GM23338 (cell line): ENCODE measurements around the gene ERI3. TPM values are rescaled to one million over a fixed set of nuclear protein-coding genes. Genes with fewer than 3 reads are reported as not detected.

Experiments used
- ATAC-seq: fragments of 200-7000 bp; cut with Tn5 transposase; 3 replicates; pipeline ENCODE4 v1.9.1; 2020
- DNase-seq: peaks from one replicate; pipeline ENCODE4 v3.0.0-alpha.2; 2015; ENCODE audit warnings: low spot score
- H2AFZ ChIP-seq: fragments of 200-600 bp; sonication (generic); 2 replicates; pipeline ENCODE4 v1.8.0; 2016; ENCODE audit warnings: antibody characterized with exemption, mild to moderate bottlenecking, moderate library complexity
- H3F3A ChIP-seq: fragments of 200-600 bp; sonication (generic); replicated peaks from 2 replicates; pipeline ENCODE4 v1.8.0; 2017; ENCODE audit warnings: antibody characterized with exemption, mixed run types, low read depth
- H3K27ac ChIP-seq: fragments of 200-600 bp; sonication (generic); 2 replicates; pipeline ENCODE4 v1.6.1; 2016; ENCODE audit warnings: low read depth
- H3K27me3 ChIP-seq: fragments of 200-600 bp; sonication (generic); 2 replicates; pipeline ENCODE4 v1.8.0; 2016; ENCODE audit warnings: mild to moderate bottlenecking, mixed run types, moderate library complexity; ENCODE audit not compliant: insufficient read depth
- H3K36me3 ChIP-seq: fragments of 200-600 bp; sonication (generic); 2 replicates; pipeline ENCODE4 v1.8.0; 2016; ENCODE audit warnings: mild to moderate bottlenecking; ENCODE audit not compliant: insufficient read depth
- H3K4me1 ChIP-seq: fragments of 200-600 bp; sonication (generic); 2 replicates; pipeline ENCODE4 v1.8.0; 2016; ENCODE audit warnings: mild to moderate bottlenecking, moderate library complexity; ENCODE audit not compliant: insufficient read depth
- H3K4me2 ChIP-seq: fragments of 200-600 bp; sonication (generic); 2 replicates; pipeline ENCODE4 v1.7.1; 2017; ENCODE audit warnings: mixed run types
- H3K4me3 ChIP-seq: fragments of 200-600 bp; sonication (generic); 2 replicates; pipeline ENCODE4 v1.6.1; 2016; ENCODE audit warnings: mixed run types
- H3K79me2 ChIP-seq: fragments of 200-600 bp; sonication (generic); replicated peaks from 2 replicates; pipeline ENCODE4 v1.8.0; 2017; ENCODE audit warnings: mild to moderate bottlenecking; ENCODE audit not compliant: insufficient read depth
- H3K9me2 ChIP-seq: fragments of 200-600 bp; sonication (generic); 2 replicates; pipeline ENCODE4 v1.8.0; 2017; ENCODE audit not compliant: insufficient read depth
- H4K20me1 ChIP-seq: fragments of 200-600 bp; sonication (generic); replicated peaks from 2 replicates; pipeline ENCODE4 v1.8.0; 2017; ENCODE audit warnings: mild to moderate bottlenecking; ENCODE audit not compliant: insufficient read depth
- H3K27ac Mint-ChIP-seq: 2 replicates; pipeline ENCODE4 v1.8.0; 2020; ENCODE audit warnings: inconsistent platforms, mild to moderate bottlenecking, moderate library complexity, mixed read lengths
- H3K27me3 Mint-ChIP-seq: 3 replicates; pipeline ENCODE4 v1.8.0; 2022; ENCODE audit warnings: low read depth, mild to moderate bottlenecking, moderate library complexity, mixed read lengths, inconsistent platforms; ENCODE audit not compliant: insufficient read depth, poor library complexity
- H3K36me3 Mint-ChIP-seq: 3 replicates; pipeline ENCODE4 v1.8.0; 2021; ENCODE audit warnings: low read depth, mild to moderate bottlenecking, inconsistent platforms, moderate library complexity, mixed read lengths
- H3K4me1 Mint-ChIP-seq: 3 replicates; pipeline ENCODE4 v1.8.0; 2020; ENCODE audit warnings: mild to moderate bottlenecking, inconsistent platforms, mixed read lengths
- H3K4me3 Mint-ChIP-seq: 3 replicates; pipeline ENCODE4 v1.8.0; 2021; ENCODE audit warnings: moderate library complexity, mild to moderate bottlenecking, inconsistent platforms, mixed read lengths
- H3K9me3 Mint-ChIP-seq: 3 replicates; pipeline ENCODE4 v1.8.0; 2020; ENCODE audit warnings: moderate library complexity, mild to moderate bottlenecking, inconsistent platforms, mixed read lengths
- CREB1 ChIP-seq: fragments of 250-450 bp; sonication (Bioruptor Pico); IDR thresholded peaks from 2 replicates; pipeline ENCODE4 v1.5.0; 2020; ENCODE audit warnings: low read depth, mild to moderate bottlenecking, moderate library complexity
- EZH2phosphoT487 ChIP-seq: fragments of 200-600 bp; sonication (generic); IDR thresholded peaks from one replicate; pipeline ENCODE4 v1.8.1; 2018; ENCODE audit warnings: antibody characterized with exemption; ENCODE audit not compliant: unreplicated experiment
- NANOG ChIP-seq: IDR thresholded peaks from 2 replicates; pipeline ENCODE4 v1.6.1; 2016; ENCODE audit warnings: antibody characterized with exemption, borderline replicate concordance
- POLR2AphosphoS5 ChIP-seq: IDR thresholded peaks from 2 replicates; pipeline ENCODE4 v1.6.1; 2016; ENCODE audit warnings: antibody characterized with exemption, low read depth
- STAT1 ChIP-seq: IDR thresholded peaks from one replicate; pipeline ENCODE4 v1.6.1; 2016; ENCODE audit warnings: antibody characterized with exemption; ENCODE audit not compliant: unreplicated experiment
- ZNF114 ChIP-seq: fragments of 250-450 bp; sonication (Bioruptor Pico); IDR thresholded peaks from 2 replicates; pipeline ENCODE4 v1.5.0; 2020; ENCODE audit warnings: mild to moderate bottlenecking, moderate library complexity
- ZNF331 ChIP-seq: fragments of 250-450 bp; sonication (Bioruptor Pico); IDR thresholded peaks from 2 replicates; pipeline ENCODE4 v1.5.0; 2020; ENCODE audit warnings: low read depth, mild to moderate bottlenecking, moderate library complexity
- ZNF462 ChIP-seq: fragments of 250-450 bp; sonication (Bioruptor Pico); IDR thresholded peaks from 2 replicates; pipeline ENCODE4 v1.5.0; 2020; ENCODE audit warnings: mild to moderate bottlenecking, moderate library complexity
- polyA plus RNA-seq: library from polyadenylated mRNA; unstranded; fragments of >200 nt; fragmentation: Nextera tagmentation; extraction: Ambion mirVana; gene quantifications from 2 replicates; pipeline ENCODE4 v1.2.1, GENCODE V29; 2016
- total RNA-seq: library from RNA; depleted of rRNA; stranded (reverse); fragments of >200 nt; shearing (Covaris generic); gene quantifications from 2 replicates; pipeline ENCODE4 v1.2.3, GENCODE V29; 2014
- TF ChIP-seq, protein P1 (sequence below): IDR thresholded peaks from one replicate; pipeline ENCODE4 v1.6.1; 2018; ENCODE audit warnings: antibody characterized with exemption; ENCODE audit not compliant: unreplicated experiment
- TF ChIP-seq, protein P2 (sequence below), 2 experiments: fragments of 200-600 bp in 1 of 2; sonication (generic) in 1 of 2; conservative IDR thresholded peaks; 2 replicates each; pipeline versions ENCODE4 v1.5.1 to v1.6.1; 2016 to 2017; ENCODE audit warnings: antibody characterized with exemption in 2 of 2, low read depth in 2 of 2, mild to moderate bottlenecking in 2 of 2, moderate library complexity in 1 of 2

Gene ERI3
- total and polyA plus RNA-seq, 2 experiments from 2014 or later, result 63.0 to 70.1 TPM

- Histone ChIP-seq H3F3A (0 out of 2 replicates have a peak, but pooled peaks cover 5% of the 10 kb centered on the region), H3K36me3 (no peaks in the 10 kb centered on the region), H3K4me1 (peaks cover 4% of the 10 kb centered on the region), H3K27ac (peak overlapping the region; percentile 39; the same call in 1 of the 2 replicates), H3K4me3 (no peak overlapping the region), H3K4me2 (no peak overlapping the region), H3K27me3 (no peaks in the 10 kb centered on the region), H4K20me1 (peaks cover 25% of the 10 kb centered on the region; the same call in 1 of the 2 replicates), H3K79me2 (no peaks in the 10 kb centered on the region; the same call in 1 of the 2 replicates), H3K9me2 (no peaks in the 10 kb centered on the region), H2AFZ (no peak overlapping the region)
- Mint-ChIP-seq H3K27me3 (peaks cover 4% of the 10 kb centered on the region), H3K9me3 (no peaks in the 10 kb centered on the region), H3K36me3 (no peaks in the 10 kb centered on the region; the same call in 2 of the 3 replicates), H3K27ac (no peak overlapping the region), H3K4me3 (no peak overlapping the region), H3K4me1 (peaks cover 9% of the 10 kb centered on the region)
- DNase-seq (no peak), ATAC-seq (no peak)
- TF ChIP-seq, protein P1, sequence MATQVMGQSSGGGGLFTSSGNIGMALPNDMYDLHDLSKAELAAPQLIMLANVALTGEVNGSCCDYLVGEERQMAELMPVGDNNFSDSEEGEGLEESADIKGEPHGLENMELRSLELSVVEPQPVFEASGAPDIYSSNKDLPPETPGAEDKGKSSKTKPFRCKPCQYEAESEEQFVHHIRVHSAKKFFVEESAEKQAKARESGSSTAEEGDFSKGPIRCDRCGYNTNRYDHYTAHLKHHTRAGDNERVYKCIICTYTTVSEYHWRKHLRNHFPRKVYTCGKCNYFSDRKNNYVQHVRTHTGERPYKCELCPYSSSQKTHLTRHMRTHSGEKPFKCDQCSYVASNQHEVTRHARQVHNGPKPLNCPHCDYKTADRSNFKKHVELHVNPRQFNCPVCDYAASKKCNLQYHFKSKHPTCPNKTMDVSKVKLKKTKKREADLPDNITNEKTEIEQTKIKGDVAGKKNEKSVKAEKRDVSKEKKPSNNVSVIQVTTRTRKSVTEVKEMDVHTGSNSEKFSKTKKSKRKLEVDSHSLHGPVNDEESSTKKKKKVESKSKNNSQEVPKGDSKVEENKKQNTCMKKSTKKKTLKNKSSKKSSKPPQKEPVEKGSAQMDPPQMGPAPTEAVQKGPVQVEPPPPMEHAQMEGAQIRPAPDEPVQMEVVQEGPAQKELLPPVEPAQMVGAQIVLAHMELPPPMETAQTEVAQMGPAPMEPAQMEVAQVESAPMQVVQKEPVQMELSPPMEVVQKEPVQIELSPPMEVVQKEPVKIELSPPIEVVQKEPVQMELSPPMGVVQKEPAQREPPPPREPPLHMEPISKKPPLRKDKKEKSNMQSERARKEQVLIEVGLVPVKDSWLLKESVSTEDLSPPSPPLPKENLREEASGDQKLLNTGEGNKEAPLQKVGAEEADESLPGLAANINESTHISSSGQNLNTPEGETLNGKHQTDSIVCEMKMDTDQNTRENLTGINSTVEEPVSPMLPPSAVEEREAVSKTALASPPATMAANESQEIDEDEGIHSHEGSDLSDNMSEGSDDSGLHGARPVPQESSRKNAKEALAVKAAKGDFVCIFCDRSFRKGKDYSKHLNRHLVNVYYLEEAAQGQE, result no peak
- TF ChIP-seq POLR2AphosphoS5, result no peak
- TF ChIP-seq EZH2phosphoT487, result no peak
- no peak for TF ChIP-seq ZNF462 (CRISPR knock-in tag)
- no peak for TF ChIP-seq CREB1 (CRISPR knock-in tag)
- no peak for TF ChIP-seq NANOG
- no peak for TF ChIP-seq STAT1
- TF ChIP-seq ZNF114 (CRISPR knock-in tag), result no peak
- TF ChIP-seq, protein P2, sequence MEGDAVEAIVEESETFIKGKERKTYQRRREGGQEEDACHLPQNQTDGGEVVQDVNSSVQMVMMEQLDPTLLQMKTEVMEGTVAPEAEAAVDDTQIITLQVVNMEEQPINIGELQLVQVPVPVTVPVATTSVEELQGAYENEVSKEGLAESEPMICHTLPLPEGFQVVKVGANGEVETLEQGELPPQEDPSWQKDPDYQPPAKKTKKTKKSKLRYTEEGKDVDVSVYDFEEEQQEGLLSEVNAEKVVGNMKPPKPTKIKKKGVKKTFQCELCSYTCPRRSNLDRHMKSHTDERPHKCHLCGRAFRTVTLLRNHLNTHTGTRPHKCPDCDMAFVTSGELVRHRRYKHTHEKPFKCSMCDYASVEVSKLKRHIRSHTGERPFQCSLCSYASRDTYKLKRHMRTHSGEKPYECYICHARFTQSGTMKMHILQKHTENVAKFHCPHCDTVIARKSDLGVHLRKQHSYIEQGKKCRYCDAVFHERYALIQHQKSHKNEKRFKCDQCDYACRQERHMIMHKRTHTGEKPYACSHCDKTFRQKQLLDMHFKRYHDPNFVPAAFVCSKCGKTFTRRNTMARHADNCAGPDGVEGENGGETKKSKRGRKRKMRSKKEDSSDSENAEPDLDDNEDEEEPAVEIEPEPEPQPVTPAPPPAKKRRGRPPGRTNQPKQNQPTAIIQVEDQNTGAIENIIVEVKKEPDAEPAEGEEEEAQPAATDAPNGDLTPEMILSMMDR (conservative IDR thresholded peaks at IDR 0.05; ENCODE audit: low read depth in 2 of 2), result no peak
- no peak for TF ChIP-seq ZNF331 (CRISPR knock-in tag)
Measured at GRCh38 chr1:44276901-44277300, 78.2 kb downstream of the ERI3 start.
